ENCODE measurements around the gene TNFRSF18. TPM values are rescaled to one million over a fixed set of nuclear protein-coding genes. Genes with fewer than 3 reads are reported as not detected.
"Not testable (repeated sequence)": the region's sequence is repeated elsewhere in the genome, so short reads cannot be mapped to it uniquely, and the experiment has no call there.

Gene TNFRSF18
- total RNA-seq = 10 to 100 TPM; 30.7 to 31.0 TPM

- peaks cover 5% of the 10 kb centered on the region for H3K36me3 Mint-ChIP-seq (ENCODE audit: low read depth)
- DNase-seq = peak; percentile 60
- H3K4me1 Mint-ChIP-seq (ENCODE audit: low read depth) = peaks cover 32% of the 10 kb centered on the region
- H3K27ac Mint-ChIP-seq = no peak within 1 kb of the TSS
- peak within 1 kb of the TSS; percentile 70 for H3K4me3 Mint-ChIP-seq
- CTCF ChIA-PET = interaction anchor here (0.7 to 1.3 kb wide), 4 partner anchors 10 to 142 kb away, joined by 3 to 8 read pairs (median 3); no protein-coding TSS in a partner anchor
- H3K9me3 Mint-ChIP-seq = no peaks in the 10 kb centered on the region
- H3K27me3 Mint-ChIP-seq (ENCODE audit: low read depth) = no peaks in the 10 kb centered on the region
- intact Hi-C loops (cut with micrococcal nuclease) = no loop called here
These were observed at the start of gene TNFRSF18 for GRCh38 chr1:1206376-1206965. TNFRSF18 (minus strand) TSS chr1:1206592; CDS start chr1:1206571, 21 bp downstream.

GRCh38 chr1:1255611-1256010, 49.2 kb upstream of the TNFRSF18 start:
- H3K4me1 Mint-ChIP-seq (ENCODE audit: low read depth) = peaks cover 14% of the 10 kb centered on the region
- no peak overlapping the region for H3K27ac Mint-ChIP-seq
- no peaks in the 10 kb centered on the region for H3K27me3 Mint-ChIP-seq (ENCODE audit: low read depth)
- intact Hi-C loops (cut with micrococcal nuclease) = no loop called here
- H3K4me3 Mint-ChIP-seq = no peak overlapping the region
- CTCF ChIA-PET = no interaction called here
- no peaks in the 10 kb centered on the region for H3K9me3 Mint-ChIP-seq
- peaks cover 20% of the 10 kb centered on the region for H3K36me3 Mint-ChIP-seq (ENCODE audit: low read depth)
- DNase-seq = no peak

- Mint-ChIP-seq H3K4me3 (no peak overlapping the region), H3K27me3 (ENCODE audit: low read depth) (no peaks in the 10 kb centered on the region), H3K9me3 (no peaks in the 10 kb centered on the region), H3K27ac (no peak overlapping the region), H3K36me3 (ENCODE audit: low read depth) (peaks cover 20% of the 10 kb centered on the region), H3K4me1 (ENCODE audit: low read depth) (peaks cover 19% of the 10 kb centered on the region)
- CTCF ChIA-PET = no interaction called here
- intact Hi-C loops (cut with micrococcal nuclease) = no loop called here
- DNase-seq = no peak
These were observed 48.7 kb upstream of the TNFRSF18 start for GRCh38 chr1:1255078-1255477.

GRCh38 chr1:1254667-1254998, 48.2 kb upstream of the TNFRSF18 start:
- CTCF ChIA-PET = no interaction called here
- H3K4me3 Mint-ChIP-seq = no peak overlapping the region
- H3K4me1 Mint-ChIP-seq (ENCODE audit: low read depth) = peaks cover 20% of the 10 kb centered on the region
- no peak overlapping the region for H3K27ac Mint-ChIP-seq
- H3K27me3 Mint-ChIP-seq (ENCODE audit: low read depth) = no peaks in the 10 kb centered on the region
- H3K9me3 Mint-ChIP-seq = no peaks in the 10 kb centered on the region
- H3K36me3 Mint-ChIP-seq (ENCODE audit: low read depth) = peaks cover 17% of the 10 kb centered on the region
- no peak for DNase-seq
- intact Hi-C loops (cut with micrococcal nuclease) = no loop called here

GRCh38 chr1:1253972-1254666, 47.7 kb upstream of the TNFRSF18 start:
- Mint-ChIP-seq H3K9me3 (no peaks in the 10 kb centered on the region), H3K27ac (no peak overlapping the region), H3K4me3 (no peak overlapping the region), H3K4me1 (ENCODE audit: low read depth) (peaks cover 22% of the 10 kb centered on the region), H3K27me3 (ENCODE audit: low read depth) (no peaks in the 10 kb centered on the region), H3K36me3 (ENCODE audit: low read depth) (peaks cover 15% of the 10 kb centered on the region)
- intact Hi-C loops (cut with micrococcal nuclease) = no loop called here
- CTCF ChIA-PET = no interaction called here
- no peak for DNase-seq

- no peaks in the 10 kb centered on the region for H3K27me3 Mint-ChIP-seq (ENCODE audit: low read depth)
- no peak overlapping the region for H3K4me3 Mint-ChIP-seq
- intact Hi-C loops (cut with micrococcal nuclease) = no loop called here
- H3K36me3 Mint-ChIP-seq (ENCODE audit: low read depth) = peaks cover 15% of the 10 kb centered on the region
- no peaks in the 10 kb centered on the region for H3K9me3 Mint-ChIP-seq
- H3K4me1 Mint-ChIP-seq (ENCODE audit: low read depth) = peaks cover 22% of the 10 kb centered on the region
- DNase-seq = no peak
- CTCF ChIA-PET = no interaction called here
- H3K27ac Mint-ChIP-seq = peak overlapping the region; percentile 32
These were observed 46.9 kb upstream of the TNFRSF18 start for GRCh38 chr1:1253314-1253713.

- Mint-ChIP-seq H3K4me1 (ENCODE audit: low read depth) (peaks cover 22% of the 10 kb centered on the region), H3K27me3 (ENCODE audit: low read depth) (peaks cover 2% of the 10 kb centered on the region), H3K4me3 (peak overlapping the region; percentile 10), H3K36me3 (ENCODE audit: low read depth) (peaks cover 6% of the 10 kb centered on the region), H3K9me3 (no peaks in the 10 kb centered on the region), H3K27ac (peak overlapping the region; percentile 85)
- peak; percentile 91 for DNase-seq
- intact Hi-C loops (cut with micrococcal nuclease) = loop anchor here (1.0 to 2.0 kb wide), 4 partner anchors 20 to 218 kb away; partner anchors contain the start of gene C1orf159
- CTCF ChIA-PET = interaction anchor here (0.7 to 2.5 kb wide), 8 partner anchors 9 to 267 kb away, joined by 3 to 43 read pairs (median 4); no protein-coding TSS in a partner anchor
These were observed 44.4 kb upstream of the TNFRSF18 start for GRCh38 chr1:1250786-1251284.

- H3K9me3 Mint-ChIP-seq; H3K27me3 Mint-ChIP-seq (ENCODE audit: low read depth); intact Hi-C loops (cut with micrococcal nuclease); H3K27ac Mint-ChIP-seq; H3K4me3 Mint-ChIP-seq; H3K36me3 Mint-ChIP-seq (ENCODE audit: low read depth); CTCF ChIA-PET; DNase-seq: not testable (repeated sequence)
- peaks cover 22% of the 10 kb centered on the region for H3K4me1 Mint-ChIP-seq (ENCODE audit: low read depth)
These were observed 41.9 kb upstream of the TNFRSF18 start for GRCh38 chr1:1248009-1248913.

GRCh38 chr1:1247341-1247913, 41.0 kb upstream of the TNFRSF18 start:
- no peaks in the 10 kb centered on the region for H3K9me3 Mint-ChIP-seq

GRCh38 chr1:1246577-1247340, 40.4 kb upstream of the TNFRSF18 start, which contains the start of gene C1QTNF12:
C1QTNF12 (minus strand) TSS chr1:1246722; CDS start chr1:1246690, 32 bp downstream.
- intact Hi-C loops (cut with micrococcal nuclease) = no loop called here
- no peak within 1 kb of the TSS for H3K4me3 Mint-ChIP-seq
- DNase-seq = no peak
- H3K27me3 Mint-ChIP-seq (ENCODE audit: low read depth) = peaks cover 2% of the 10 kb centered on the region
- no peaks in the 10 kb centered on the region for H3K9me3 Mint-ChIP-seq
- CTCF ChIA-PET = no interaction called here
- peaks cover 2% of the 10 kb centered on the region for H3K36me3 Mint-ChIP-seq (ENCODE audit: low read depth)
- no peak within 1 kb of the TSS for H3K27ac Mint-ChIP-seq
- H3K4me1 Mint-ChIP-seq (ENCODE audit: low read depth) = peaks cover 17% of the 10 kb centered on the region

More at GRCh38 chr1:1247341-1247913, 41.0 kb upstream of the TNFRSF18 start:
- CTCF ChIA-PET = no interaction called here
- no peak for DNase-seq
- Mint-ChIP-seq H3K4me1 (ENCODE audit: low read depth) (peaks cover 20% of the 10 kb centered on the region), H3K4me3 (no peak overlapping the region), H3K27ac (no peak overlapping the region), H3K27me3 (ENCODE audit: low read depth) (peaks cover 2% of the 10 kb centered on the region), H3K36me3 (ENCODE audit: low read depth) (peaks cover 2% of the 10 kb centered on the region)
- intact Hi-C loops (cut with micrococcal nuclease) = no loop called here

GRCh38 chr1:1245817-1246576, 39.6 kb upstream of the TNFRSF18 start:
- no peak overlapping the region for H3K4me3 Mint-ChIP-seq

More at GRCh38 chr1:1245817-1246576, 39.6 kb upstream of the TNFRSF18 start:
- Mint-ChIP-seq H3K4me1 (ENCODE audit: low read depth) (peaks cover 15% of the 10 kb centered on the region), H3K27me3 (ENCODE audit: low read depth) (peaks cover 2% of the 10 kb centered on the region), H3K27ac (no peak overlapping the region), H3K9me3 (no peaks in the 10 kb centered on the region), H3K36me3 (ENCODE audit: low read depth) (peaks cover under 1% of the 10 kb centered on the region)
- no peak for DNase-seq
- CTCF ChIA-PET = no interaction called here
- intact Hi-C loops (cut with micrococcal nuclease) = no loop called here
